SKM-1 (cell line): Measurements from ENCODE around the gene MTRR.

Experiments used
- DNase-seq: peaks from one replicate; lab custom pipeline; 2025; ENCODE audit not compliant: unreplicated experiment; lab: John Stamatoyannopoulos, UW

MTRR gene

DNA sequence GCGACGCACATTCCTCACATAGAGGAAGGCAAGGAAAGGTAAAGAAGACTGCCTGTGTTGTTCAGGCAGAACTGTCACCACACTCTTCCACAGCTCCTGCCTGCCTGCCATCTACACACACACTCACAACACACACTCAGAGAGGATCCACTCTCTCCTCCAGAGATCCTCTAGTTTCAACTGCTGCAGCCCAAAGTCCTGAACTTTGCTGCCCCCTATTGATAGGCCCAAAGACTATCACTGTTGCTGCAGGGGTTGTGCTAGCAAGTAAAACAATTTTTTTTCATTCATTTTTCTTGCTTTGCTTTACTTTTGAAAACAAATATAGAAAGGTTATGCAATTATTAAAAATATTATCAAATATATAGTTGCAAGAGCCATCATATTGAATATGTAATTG is 12.1 kb upstream of the MTRR start:
- DNase-seq = peak; percentile 44

DNA sequence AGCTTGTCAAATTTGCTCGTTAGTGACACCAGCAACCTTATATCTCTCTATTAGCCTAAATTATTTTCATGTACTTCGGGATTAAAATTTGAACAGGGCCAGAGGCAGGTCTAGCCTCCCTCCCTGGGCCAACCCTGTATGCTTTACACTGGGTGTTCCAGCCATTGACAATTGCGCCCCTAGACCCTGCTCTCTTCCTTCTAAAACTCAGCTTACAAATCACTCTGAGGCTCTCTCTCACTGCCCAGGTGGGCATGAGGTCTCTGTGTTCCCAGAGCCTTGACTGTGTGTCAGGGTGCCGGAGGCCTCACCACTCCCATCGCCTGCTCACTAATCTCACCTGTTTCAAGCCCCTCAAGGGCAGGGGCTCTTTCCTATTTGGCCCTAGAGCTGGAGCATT is 11.6 kb upstream of the MTRR start:
- DNase-seq = no peak

DNA sequence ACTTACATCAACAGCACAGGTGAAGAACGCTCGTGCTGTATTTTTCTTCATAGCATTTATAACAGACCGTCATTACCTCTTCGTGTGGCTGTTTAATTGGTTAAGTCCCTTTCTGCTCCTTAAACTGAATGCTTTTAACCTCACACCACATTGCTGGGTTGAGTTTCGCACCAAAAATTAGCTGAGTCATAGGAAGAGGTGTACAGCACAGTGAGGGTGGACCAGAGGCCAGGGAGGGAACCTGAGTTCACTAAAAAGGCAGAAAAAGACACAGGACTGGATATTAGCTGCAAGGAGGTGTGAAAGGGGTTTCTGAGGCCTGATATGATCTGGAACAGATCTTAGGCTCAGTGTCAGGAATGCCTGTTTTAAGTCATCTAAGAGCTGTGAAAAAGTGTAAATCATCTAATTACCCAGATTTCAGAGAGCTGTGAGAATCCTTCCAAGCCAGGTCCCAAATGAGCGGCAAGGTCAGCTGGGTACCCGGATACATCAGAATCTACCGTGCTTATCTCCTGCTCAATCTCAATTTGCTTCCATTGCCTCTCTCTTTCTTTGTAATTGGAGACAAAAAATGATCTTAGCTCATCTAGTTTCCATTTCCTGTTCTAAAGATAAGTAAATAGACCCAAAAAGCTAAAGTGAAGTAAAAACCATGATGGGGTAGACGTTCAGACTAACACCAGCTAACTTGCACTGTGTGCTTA is 10.9 kb upstream of the MTRR start:
- no peak for DNase-seq

DNA sequence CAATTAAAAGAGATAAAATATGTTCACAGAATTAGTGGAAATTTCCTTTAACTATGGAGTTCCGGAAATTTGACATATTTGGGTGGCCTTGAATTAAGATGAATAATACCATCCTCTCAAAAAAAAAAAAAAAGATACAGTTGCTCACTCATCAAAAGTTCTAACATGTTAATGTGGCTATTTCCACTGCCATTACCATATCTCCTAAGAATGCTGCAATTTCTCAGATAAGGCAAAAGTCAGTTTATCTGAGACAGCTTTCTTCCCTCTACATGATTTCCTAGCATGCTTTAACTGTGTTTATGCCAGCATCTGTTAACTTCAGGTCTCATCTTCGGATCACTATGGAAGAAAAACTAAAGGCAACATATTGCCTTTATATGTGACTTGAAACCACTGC is 2.8 kb upstream of the MTRR start:
- no peak for DNase-seq

DNA sequence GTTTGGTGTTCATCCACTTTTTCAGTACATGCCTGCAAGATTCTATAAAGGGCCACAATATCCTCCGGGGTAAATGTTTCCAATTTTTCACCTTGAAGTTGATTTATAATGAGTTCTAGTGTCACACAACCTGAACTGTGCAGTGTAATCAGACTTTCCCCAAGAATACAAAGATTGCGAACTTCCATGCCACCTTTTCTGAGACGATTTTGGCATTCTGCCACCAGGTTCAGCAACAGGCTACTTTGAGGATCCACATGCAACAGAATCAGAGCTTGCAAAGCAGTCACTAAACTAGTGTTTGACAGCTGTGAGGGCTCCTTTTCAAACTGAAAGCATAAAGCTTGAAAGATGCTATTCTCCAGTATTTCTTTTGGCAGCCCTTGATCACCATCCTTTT is 1.7 kb upstream of the MTRR start:
- DNase-seq = no peak

DNA sequence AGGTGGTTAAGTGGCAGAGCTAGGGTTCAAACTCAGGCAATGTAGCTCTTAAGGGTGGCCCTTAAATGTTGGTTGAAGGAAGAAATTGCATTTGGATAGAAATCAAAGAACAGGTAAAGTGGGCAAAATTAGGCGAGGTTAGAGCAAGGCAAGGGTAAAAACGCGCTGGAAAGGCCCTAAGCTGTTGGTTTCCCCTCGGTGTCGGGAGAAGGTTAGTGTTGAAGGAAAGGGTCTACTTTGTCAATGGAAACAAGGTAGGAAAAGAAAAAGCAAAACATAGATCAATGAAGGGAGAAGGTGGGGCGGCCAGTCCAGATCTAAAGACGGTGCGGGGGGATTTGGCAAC is 548 bp upstream of the MTRR start:
- DNase-seq = no peak

DNA sequence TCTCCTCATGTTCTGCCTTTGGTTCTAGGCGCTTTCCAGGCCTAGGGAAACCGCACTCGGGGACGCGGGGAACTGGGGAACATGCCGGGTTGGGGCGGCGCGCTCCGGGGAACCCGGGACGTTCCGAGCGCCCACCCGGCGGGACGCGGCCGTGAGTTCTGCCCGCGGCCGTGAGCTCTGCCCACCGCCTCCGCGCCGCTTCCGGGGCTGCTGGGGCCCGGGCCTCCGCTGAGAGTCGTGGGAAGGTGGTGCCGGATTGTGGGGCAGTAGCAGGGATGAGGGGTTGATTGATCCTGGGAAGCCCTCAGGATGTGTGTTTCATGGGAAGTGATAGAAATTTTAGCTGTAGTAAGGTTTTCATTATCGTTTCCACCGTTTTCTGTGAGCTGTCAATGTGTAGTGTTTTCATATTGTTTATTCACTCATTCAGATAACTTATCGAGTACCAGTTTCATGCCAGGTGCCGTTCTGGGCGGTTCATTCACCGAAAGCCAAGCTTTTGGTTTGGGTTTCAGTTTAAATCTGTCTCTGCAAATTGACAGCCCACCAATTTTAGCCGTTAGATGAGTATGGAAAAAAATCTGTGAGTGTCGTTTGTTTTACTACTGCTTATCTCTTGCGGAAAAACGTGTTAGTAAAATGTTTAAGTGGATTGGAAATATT is 657 bp downstream of the MTRR start:
- DNase-seq = no peak

DNA sequence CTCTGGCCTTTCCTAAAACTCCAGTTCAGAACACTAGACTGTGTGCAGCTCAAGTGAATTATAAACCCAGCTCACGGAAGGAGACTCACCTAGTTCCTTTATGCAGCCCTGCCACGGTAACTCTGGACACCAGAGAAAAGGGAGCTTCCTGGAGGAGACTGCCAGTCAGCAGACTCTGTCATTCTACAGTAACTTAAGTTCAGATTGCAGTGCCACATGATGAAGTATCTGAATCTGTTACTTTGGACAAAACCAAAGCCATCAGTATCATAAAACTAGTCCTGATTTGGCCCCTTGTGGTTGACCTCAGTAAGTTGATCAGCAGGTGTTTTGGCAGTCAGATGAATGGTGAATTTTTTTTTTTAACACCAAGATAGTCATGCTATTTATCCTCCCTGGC is 2.7 kb downstream of the MTRR start:
- DNase-seq = no peak

DNA sequence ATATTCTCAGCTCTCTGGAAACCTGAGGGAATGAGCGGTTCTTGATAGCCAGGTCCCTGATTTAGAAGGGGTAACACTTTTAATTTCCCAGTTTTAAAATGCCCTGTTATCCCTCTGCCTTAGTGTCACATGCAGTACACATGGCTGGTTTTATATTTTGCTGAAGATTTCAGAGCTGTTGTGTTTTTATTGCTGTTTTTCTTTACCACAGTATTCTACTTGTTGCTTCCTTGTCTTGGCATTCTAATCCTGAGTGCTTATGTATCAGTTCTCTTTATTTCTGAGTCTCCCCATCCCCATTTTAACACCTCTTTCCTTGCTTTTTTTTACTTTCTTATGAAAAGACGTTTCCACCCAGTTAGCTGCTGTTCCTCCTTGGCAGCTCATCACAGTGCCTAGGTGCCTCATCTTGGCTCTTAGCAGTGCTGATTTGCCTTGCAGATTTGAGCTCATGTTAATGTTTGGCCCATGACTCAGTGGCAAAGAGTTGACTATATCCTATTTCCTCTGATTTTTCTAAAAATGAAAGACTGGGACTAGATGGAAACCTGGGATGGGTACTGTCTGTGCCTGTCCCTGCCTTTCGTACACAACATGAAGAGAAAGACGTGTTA is 3.7 kb downstream of the MTRR start:
- DNase-seq = no peak

DNA sequence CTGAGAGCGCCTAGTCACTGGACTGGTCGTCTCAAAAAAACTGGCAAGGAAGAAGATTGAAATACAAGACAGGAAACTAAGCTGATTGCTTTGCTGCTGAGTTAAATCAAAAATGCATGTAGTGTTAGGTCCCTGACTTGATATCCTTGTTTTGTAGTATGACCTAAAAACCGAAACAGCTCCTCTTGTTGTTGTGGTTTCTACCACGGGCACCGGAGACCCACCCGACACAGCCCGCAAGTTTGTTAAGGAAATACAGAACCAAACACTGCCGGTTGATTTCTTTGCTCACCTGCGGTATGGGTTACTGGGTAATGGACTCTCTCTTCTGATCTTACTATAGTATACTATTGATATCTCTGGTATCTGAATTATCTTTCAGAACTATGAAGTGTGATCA is 4.3 kb downstream of the MTRR start:
- no peak for DNase-seq

DNA sequence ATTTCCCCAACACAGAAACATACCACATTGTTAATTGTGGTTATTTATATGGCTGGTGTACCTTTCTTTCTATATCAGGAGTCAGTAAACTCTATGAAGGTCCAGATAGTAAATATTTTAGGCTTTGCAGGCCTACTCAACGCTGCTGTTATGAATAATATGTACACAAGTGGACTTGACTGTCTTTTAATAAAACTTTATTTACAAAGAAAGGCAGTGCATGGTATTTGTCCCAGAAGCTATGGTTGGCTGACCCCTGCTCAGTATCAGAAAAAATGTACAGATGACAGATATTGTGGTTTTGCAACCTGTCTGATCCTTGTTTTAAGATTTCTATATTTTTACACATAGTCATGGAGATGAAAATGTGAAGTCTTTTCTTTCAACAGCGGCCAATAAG is 5.7 kb downstream of the MTRR start:
- DNase-seq = no peak

DNA sequence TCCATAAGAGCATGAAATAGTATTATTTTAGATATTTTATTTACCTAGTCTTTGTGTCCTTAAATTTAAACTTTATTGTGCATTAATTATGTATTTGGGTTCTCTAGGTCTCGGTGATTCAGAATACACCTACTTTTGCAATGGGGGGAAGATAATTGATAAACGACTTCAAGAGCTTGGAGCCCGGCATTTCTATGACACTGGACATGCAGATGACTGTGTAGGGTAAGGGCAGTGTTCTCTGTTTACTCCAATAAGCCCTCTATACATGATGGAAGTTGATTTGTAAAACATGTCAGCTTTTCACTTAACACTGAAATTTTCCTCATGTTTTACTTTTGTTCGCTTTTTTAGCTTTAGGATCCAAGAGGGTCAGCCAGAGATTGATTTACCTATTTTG is 6.2 kb downstream of the MTRR start:
- DNase-seq = no peak

DNA sequence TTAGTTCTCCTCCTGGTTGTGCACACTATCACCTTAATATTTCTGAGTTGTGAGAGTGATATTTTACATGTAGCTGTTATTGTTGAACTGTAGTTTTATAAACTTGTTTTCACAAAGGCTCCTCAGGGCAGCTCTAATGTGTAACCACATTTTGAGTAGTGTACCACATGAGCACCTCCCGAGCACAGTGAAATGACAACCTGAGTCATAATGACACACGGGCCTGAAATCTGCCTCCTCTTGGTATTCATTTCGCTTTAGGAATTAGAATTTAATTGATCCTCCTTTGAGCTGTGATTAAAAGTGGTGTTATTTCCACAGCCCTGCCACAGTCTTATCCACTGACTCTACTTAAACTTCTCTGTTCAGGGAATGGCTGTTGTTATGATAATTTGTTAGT is 7.9 kb downstream of the MTRR start:
- DNase-seq = no peak

DNA sequence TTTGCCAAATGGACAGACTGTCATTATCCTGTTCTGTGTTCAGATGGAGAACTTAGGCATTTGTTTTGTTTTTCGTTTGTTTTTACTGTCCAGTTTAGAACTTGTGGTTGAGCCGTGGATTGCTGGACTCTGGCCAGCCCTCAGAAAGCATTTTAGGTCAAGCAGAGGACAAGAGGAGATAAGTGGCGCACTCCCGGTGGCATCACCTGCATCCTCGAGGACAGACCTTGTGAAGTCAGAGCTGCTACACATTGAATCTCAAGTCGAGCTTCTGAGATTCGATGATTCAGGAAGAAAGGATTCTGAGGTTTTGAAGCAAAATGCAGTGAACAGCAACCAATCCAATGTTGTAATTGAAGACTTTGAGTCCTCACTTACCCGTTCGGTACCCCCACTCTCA is 8.9 kb downstream of the MTRR start:
- DNase-seq = no peak

DNA sequence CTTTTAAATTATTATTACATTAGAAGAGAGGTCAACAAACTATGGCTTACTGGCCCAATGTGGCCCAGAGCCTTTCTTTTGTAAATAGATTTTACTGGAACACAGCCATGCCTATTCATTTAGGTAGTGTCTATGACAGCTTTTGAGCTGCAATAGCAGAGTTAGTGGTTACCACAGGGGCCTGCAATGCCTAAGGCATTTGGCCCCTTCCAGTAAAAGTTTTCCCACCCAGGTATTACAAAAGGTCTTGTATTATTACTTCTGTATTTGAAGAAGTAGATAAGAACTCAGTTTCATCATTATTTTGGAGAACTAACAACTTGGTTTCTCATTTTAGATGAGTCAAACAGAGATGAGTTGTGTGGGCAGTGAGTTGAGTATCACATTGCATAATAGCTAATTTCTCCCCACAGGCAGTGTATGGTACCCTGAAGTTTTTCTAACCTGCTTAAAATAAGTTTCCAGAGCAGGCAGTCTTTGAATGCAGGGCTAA is 9.5 kb downstream of the MTRR start:
- peak; percentile 68 for DNase-seq

DNA sequence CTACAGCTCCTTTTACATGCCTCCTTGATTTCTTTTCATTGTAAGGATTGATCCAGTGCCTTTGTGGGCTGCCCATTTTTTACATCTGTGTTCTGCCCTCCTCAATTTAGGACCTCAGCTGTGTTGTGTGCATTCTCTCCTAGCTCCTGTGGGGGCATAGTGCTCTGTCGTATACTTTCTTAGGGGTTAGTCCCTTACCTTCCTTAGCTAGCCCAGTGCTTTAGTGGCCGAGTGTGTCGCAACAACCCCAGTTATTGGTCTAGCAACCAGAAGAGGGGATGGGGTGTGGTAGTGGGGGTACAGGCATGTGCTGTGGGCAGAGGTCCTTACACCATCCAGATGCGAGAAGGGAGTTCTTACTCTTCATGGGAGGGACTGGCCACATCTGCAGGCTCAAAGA is 12.1 kb downstream of the MTRR start:
- DNase-seq = no peak

DNA sequence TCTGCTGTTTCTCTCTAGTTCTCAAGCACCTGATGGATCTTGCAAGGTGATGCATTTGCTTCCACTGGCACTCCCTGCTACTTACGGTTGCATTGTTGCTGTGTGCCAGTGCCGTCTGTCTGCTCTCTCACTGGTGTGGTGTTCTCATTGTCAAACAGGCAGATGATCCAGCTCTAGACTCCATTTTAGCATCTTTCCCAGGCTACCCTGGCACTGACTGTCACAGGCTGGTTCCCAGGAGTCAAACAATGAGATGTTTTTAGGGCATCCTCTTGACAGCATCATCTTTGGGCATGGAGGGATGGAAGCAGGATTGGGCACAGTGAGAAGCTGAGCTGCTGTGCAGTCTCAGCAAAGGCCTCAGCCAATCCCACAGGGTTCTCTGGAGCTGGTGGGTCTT is 12.9 kb downstream of the MTRR start:
- no peak for DNase-seq

DNA sequence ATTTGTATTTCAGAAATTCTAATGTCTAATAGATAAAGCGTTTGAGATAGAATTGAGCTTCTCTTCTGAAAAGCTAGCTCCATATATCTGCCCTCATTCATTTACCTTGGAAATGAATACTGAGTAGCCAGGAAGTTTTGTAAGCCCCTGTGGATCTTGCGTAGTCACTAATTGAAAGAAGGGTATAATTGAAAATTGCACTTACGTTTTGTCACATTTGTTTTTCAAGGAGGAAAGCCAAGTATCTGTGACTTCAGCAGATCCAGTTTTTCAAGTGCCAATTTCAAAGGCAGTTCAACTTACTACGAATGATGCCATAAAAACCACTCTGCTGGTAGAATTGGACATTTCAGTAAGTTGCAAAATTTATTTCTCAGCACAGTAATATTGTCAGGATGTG is 14.0 kb downstream of the MTRR start:
- no peak for DNase-seq

DNA sequence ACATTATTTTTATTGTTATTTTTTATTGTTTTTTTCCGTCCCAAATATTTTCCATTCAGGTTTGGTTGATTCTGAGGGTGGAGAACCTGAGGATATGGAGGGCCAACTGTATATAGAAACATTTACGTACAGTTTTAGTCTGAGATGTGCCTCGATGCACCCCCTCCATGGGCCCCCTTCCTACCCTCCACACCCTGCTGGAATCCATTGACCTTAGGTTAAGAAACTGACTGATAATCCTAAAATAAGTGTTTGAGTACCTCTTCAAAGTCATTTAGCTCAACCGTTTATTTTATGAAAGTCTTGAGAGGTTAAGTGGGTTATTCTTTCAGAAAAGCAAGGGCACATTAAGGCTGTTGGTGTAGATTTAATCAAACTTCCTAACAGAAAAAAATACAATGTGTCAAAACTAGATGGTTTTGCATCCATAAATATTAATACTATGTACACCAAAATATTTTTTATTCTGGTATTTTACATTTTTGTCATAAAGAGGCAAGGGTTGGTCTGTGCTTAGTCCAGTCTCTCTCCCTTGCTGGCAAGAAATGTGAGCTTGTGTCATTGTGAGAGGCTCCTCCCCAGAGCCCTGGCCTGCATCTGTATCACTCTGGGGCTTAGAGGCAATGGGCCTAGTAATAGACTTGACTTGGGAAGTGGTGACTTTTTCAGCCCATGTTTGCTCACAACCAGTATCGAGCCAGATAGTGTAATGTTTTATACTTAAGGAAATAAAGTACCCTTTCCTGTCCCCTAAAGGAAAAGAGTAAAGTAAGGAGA is 15.7 kb downstream of the MTRR start:
- DNase-seq = no peak

DNA sequence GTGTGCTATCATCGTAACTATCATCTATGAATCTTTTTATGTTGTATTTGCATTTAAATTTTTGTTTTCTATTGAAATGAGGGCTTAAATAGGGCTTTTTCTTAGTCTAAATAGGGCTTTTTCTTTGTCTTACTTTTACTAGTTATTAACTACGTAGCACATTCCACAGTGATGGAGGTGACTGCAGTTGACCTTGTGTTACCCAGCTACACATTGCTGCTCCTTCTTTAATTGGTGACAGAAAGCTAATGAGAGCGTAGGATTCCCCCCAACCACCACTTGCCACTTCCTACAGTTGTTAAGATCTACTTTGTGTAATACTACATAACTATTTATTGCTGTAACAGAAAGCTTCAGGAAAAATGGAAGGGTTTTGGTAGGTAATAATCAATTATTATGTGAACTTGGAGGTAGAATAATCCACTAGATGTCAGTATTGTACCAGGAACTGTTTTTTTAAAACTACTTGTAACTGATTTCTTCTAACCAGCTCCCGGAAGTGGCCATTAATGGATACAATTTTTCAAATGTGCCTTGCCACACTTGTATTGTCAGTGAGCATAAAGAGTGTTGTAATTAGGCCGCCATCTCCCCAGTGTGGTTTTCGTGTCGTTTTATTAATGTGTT is 18.0 kb downstream of the MTRR start:
- DNase-seq = no peak

DNA sequence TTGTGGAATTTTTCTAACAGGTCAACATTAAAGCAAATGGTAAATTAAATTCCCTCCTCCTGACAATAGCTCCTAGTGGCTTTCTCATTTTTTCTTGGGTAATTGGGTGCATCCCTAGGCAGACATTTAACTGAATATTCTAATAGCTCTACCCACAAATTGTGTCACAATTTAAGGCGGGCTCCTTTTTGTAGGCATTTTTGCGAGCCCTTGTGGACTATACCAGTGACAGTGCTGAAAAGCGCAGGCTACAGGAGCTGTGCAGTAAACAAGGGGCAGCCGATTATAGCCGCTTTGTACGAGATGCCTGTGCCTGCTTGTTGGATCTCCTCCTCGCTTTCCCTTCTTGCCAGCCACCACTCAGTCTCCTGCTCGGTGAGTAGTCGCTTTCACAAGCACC is 20.0 kb downstream of the MTRR start:
- DNase-seq = no peak
